HepG2 (cell line): ENCODE measurements around the gene BIVM. TPM values are rescaled to one million over a fixed set of nuclear protein-coding genes. Genes with fewer than 3 reads are reported as not detected.

Source experiments
- ATAC-seq: fragments of 200-7000 bp; cut with Tn5 transposase; 3 replicates; pipeline ENCODE4 v1.9.1; 2020; ENCODE audit warnings: mild to moderate bottlenecking, moderate library complexity
- BruUV-seq: library from RNA; stranded (reverse); fragments of 400-500 nt; replicated peaks from 2 replicates; lab custom pipeline; 2021; lab: Mats Ljungman, UMichigan
- CTCF ChIA-PET: fragments of 300-600 bp; formaldehyde crosslinking; extraction: SDS; loops from one replicate; lab custom pipeline; 2021; ENCODE audit warnings: low total read pairs, inconsistent platforms, low intra/inter-chr PET ratio; lab: Yijun Ruan, JAX
- POLR2A ChIA-PET: fragments of 350-600 bp; sonication (Branson Sonifier 250); formaldehyde crosslinking; loops from one replicate; lab custom pipeline; 2020; ENCODE audit warnings: antibody characterized with exemption, inconsistent platforms; lab: Yijun Ruan, JAX
- DNase-seq: peaks from one replicate; pipeline ENCODE4 v3.0.0-alpha.2; 2015; ENCODE audit warnings: low spot score
- FAIRE-seq: peaks from 3 replicates; lab custom pipeline; 2011; peaks lifted over from hg19 to GRCh38; lab: Jason Lieb, UNC
- H2AFZ ChIP-seq: one replicate; pipeline ENCODE4 v1.6.1; 2011; ENCODE audit warnings: low read length, inconsistent platforms
- H3K27ac ChIP-seq: fragments of 300-600 bp; 3 replicates; pipeline ENCODE4 v1.8.0; 2011; ENCODE audit warnings: mixed run types, mild to moderate bottlenecking, mixed read lengths, low read length, inconsistent platforms; ENCODE audit not compliant: insufficient read depth; ENCODE audit errors: extremely low read length
- H3K27me3 ChIP-seq, 2 experiments: fragments of 200-600 bp in 1 of 2; 2 replicates in 1 of 2; 3 replicates in 1 of 2; pipeline versions ENCODE4 v1.6.0 to v1.8.0; 2011; ENCODE audit warnings: low read length in 2 of 2, mild to moderate bottlenecking in 2 of 2, moderate library complexity in 2 of 2, inconsistent platforms in 1 of 2; ENCODE audit not compliant: insufficient read depth in 2 of 2, control insufficient read depth in 1 of 2
- H3K36me3 ChIP-seq, 2 experiments: fragments of 200-600 bp in 1 of 2; replicated peaks in 1 of 2; 2 replicates in 1 of 2; 3 replicates in 1 of 2; pipeline versions ENCODE4 v1.5.1 to v1.8.0; 2011; ENCODE audit warnings: low read length in 2 of 2, inconsistent platforms in 1 of 2; ENCODE audit not compliant: insufficient read depth in 2 of 2, control insufficient read depth in 1 of 2
- H3K4me1 ChIP-seq: 2 replicates; pipeline ENCODE4 v1.5.1; 2012; ENCODE audit warnings: low read length, inconsistent platforms; ENCODE audit not compliant: insufficient read depth
- H3K4me2 ChIP-seq: 2 replicates; pipeline ENCODE4 v1.6.0; 2011; ENCODE audit warnings: low read depth, low read length, inconsistent platforms
- H3K4me3 ChIP-seq, 3 experiments: fragments of 200-600 bp in 1 of 3; sonication (generic), shearing (Covaris generic) in 1 of 3; replicated peaks in 1 of 3; 2 replicates each; pipeline ENCODE4 v1.5.1; 2011 to 2016; ENCODE audit warnings: low read length in 3 of 3, inconsistent platforms in 2 of 3, low read depth in 2 of 3, mild to moderate bottlenecking in 2 of 3, control low read depth in 1 of 3, mixed read lengths in 1 of 3; ENCODE audit not compliant: insufficient read depth in 1 of 3
- H3K79me2 ChIP-seq: one replicate; pipeline ENCODE4 v1.6.1; 2011; ENCODE audit warnings: low read length, inconsistent platforms; ENCODE audit not compliant: insufficient read depth
- H3K9ac ChIP-seq: 2 replicates; pipeline ENCODE4 v1.6.0; 2011; ENCODE audit warnings: mild to moderate bottlenecking, low read depth, low read length, inconsistent platforms; ENCODE audit not compliant: insufficient read depth
- H3K9me3 ChIP-seq: 2 replicates; pipeline ENCODE4 v1.5.1; 2012; ENCODE audit warnings: mild to moderate bottlenecking, low read length
- H4K20me1 ChIP-seq: 2 replicates; pipeline ENCODE4 v1.6.0; 2011; ENCODE audit warnings: inconsistent platforms, mild to moderate bottlenecking, low read length, moderate library complexity; ENCODE audit not compliant: insufficient read depth
- HDAC6 ChIP-seq: fragments of 200-600 bp; sonication (generic); IDR thresholded peaks from 2 replicates; pipeline ENCODE4 v1.7.0; 2017; ENCODE audit warnings: mild to moderate bottlenecking, antibody characterized with exemption, low read length, low read depth
- NAIF1 ChIP-seq: sonication (generic); formaldehyde crosslinking; IDR thresholded peaks from 2 replicates; pipeline ENCODE4 v1.5.0; 2020; ENCODE audit warnings: mild to moderate bottlenecking, missing genetic modification reagents, borderline replicate concordance
- PHF21A ChIP-seq: sonication (generic); formaldehyde crosslinking; IDR thresholded peaks from 2 replicates; pipeline ENCODE4 v1.5.0; 2020; ENCODE audit warnings: mild to moderate bottlenecking, missing genetic modification reagents
- PHF8 ChIP-seq: sonication (generic); formaldehyde crosslinking; IDR thresholded peaks from 2 replicates; pipeline ENCODE4 v1.5.0; 2020; ENCODE audit warnings: missing genetic modification reagents
- ZNF121 ChIP-seq: sonication (generic); formaldehyde crosslinking; IDR thresholded peaks from 2 replicates; pipeline ENCODE4 v1.5.0; 2020; ENCODE audit warnings: mild to moderate bottlenecking, missing genetic modification reagents
- ZNF251 ChIP-seq: sonication (generic); formaldehyde crosslinking; IDR thresholded peaks from 2 replicates; pipeline ENCODE4 v1.9.0; 2021; ENCODE audit warnings: mild to moderate bottlenecking, missing genetic modification reagents
- ZNF256 ChIP-seq: sonication (generic); formaldehyde crosslinking; conservative IDR thresholded peaks from 2 replicates; pipeline ENCODE4 v1.4.0; 2020; ENCODE audit warnings: missing genetic modification reagents
- ZNF354B ChIP-seq: sonication (generic); formaldehyde crosslinking; IDR thresholded peaks from 2 replicates; pipeline ENCODE4 v1.8.0; 2022; ENCODE audit warnings: mild to moderate bottlenecking, missing genetic modification reagents
- ZNF556 ChIP-seq: sonication (generic); formaldehyde crosslinking; IDR thresholded peaks from 2 replicates; pipeline ENCODE4 v1.4.0; 2020; ENCODE audit warnings: mild to moderate bottlenecking, missing genetic modification reagents, borderline replicate concordance
- ZNF746 ChIP-seq: sonication (generic); formaldehyde crosslinking; IDR thresholded peaks from 2 replicates; pipeline ENCODE4 v1.8.0; 2022; ENCODE audit warnings: mild to moderate bottlenecking, missing genetic modification reagents
- ZSCAN31 ChIP-seq: sonication (generic); formaldehyde crosslinking; IDR thresholded peaks from 2 replicates; pipeline ENCODE4 v1.5.0; 2020; ENCODE audit warnings: low read depth, mild to moderate bottlenecking, missing genetic modification reagents
- WGBS: methylation state at CpG from one replicate; pipeline ENCODE4 v1.1.6; 2017; ENCODE audit warnings: low lambda C conversion rate; 5-methylcytosine and 5-hydroxymethylcytosine counted together
- in situ Hi-C: cut with HindIII; loops from 2 replicates; pipeline ENCODE4 v1.10.0; 2017; ENCODE audit warnings: low pct_unique_long_range_greater_than_20kb; ENCODE audit not compliant: extremely low pct_ligation_motif_present
- intact Hi-C: fragments of 100-400 bp; cut with micrococcal nuclease; formaldehyde crosslinking; loops from one replicate; pipeline ENCODE4 v1.10.0; 2022; ENCODE audit not compliant: unreplicated experiment
- polyA plus RNA-seq, 8 experiments: library from polyadenylated mRNA; depleted of rRNA in 3 of 8; stranded (reverse) in 7 of 8; unstranded in 1 of 8; fragments of >200 nt; fragmentation: Illumina TruSeq in 4 of 8; extraction: Trizol in 4 of 8; gene quantifications; 2 replicates each; pipeline versions ENCODE4 v1.2.1 to v1.2.3, GENCODE V29; 2011 to 2016; ENCODE audit warnings: low read depth in 4 of 8, missing spikeins in 1 of 8, mixed read lengths in 1 of 8; ENCODE audit not compliant: insufficient read depth in 1 of 8
- total RNA-seq, 5 experiments: library from RNA; depleted of rRNA; stranded (reverse); fragments of >200 nt; fragmentation: Illumina TruSeq; extraction: Trizol; gene quantifications; 2 replicates each; pipeline ENCODE4 v1.2.3, GENCODE V29; 2016; ENCODE audit warnings: low read depth in 1 of 5
- TF ChIP-seq, protein P1 (sequence below): IDR thresholded peaks from 2 replicates; pipeline ENCODE4 v1.6.1; 2016; ENCODE audit warnings: mild to moderate bottlenecking
- TF ChIP-seq, protein P2 (sequence below): sonication (generic); formaldehyde crosslinking; IDR thresholded peaks from 2 replicates; pipeline ENCODE4 v1.9.0; 2021; ENCODE audit warnings: missing genetic modification reagents, borderline replicate concordance

The BIVM gene
- total and polyA plus RNA-seq, 2 of the 13 experiments (the other 11 are each of a cell fraction or from before 2014, with no cell fraction given), result 10.4 to 15.8 TPM

DNA sequence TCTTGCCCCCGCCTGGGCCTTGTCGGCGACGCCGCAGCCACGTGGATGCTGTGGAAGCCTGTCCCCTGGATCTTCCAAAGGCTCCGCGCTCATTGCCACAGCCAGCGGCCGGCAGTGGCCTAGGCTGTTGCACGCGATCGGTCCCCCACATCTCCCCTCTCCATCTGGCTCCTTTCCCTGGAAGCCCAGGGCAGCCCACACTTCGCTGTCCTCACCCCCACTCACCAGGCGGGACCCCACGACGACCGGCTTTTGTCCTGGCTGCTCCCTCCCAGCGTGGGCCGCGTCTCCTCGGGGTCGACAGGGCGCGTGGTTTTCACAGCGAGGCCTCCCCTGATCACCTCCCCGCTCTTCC, 24.7 kb upstream of the BIVM start:
- ATAC-seq (no peak), FAIRE-seq (no peak), DNase-seq (no peak)
- CTCF ChIA-PET, result no interaction called here
- H3K4me3 ChIP-seq, result no peak overlapping the region
- no peaks in the 10 kb centered on the region; a peak in 1 of 5 replicates for H3K27me3 ChIP-seq
- H3K9ac ChIP-seq, result no peak overlapping the region
- 96% methylated on average over 27 of the region's 27 CpGs for WGBS
- no peaks in the 10 kb centered on the region for H3K36me3 ChIP-seq
- in situ Hi-C loops (no loop called here), intact Hi-C loops (loop anchor here (5.0 kb wide), 1 partner anchor 47 kb away; no protein-coding TSS in a partner anchor)
- H4K20me1 ChIP-seq, result no peaks in the 10 kb centered on the region
- H3K4me2 ChIP-seq, result no peak overlapping the region
- BruUV-seq, result no TSS peak
- H3K4me1 ChIP-seq, result peaks cover 32% of the 10 kb centered on the region
- no peaks in the 10 kb centered on the region for H3K79me2 ChIP-seq
- no peaks in the 10 kb centered on the region for H3K9me3 ChIP-seq
- TF ChIP-seq PHF8 (no peak), ZNF746 (CRISPR knock-in tag) (no peak), ZNF256 (no peak), ZNF556 (no peak), ZNF251 (CRISPR knock-in tag) (no peak), NAIF1 (CRISPR knock-in tag) (no peak), HDAC6 (no peak), ZNF354B (CRISPR knock-in tag) (no peak), ZNF121 (CRISPR knock-in tag) (no peak), ZSCAN31 (no peak), PHF21A (CRISPR knock-in tag) (no peak)
- TF ChIP-seq, protein P1, sequence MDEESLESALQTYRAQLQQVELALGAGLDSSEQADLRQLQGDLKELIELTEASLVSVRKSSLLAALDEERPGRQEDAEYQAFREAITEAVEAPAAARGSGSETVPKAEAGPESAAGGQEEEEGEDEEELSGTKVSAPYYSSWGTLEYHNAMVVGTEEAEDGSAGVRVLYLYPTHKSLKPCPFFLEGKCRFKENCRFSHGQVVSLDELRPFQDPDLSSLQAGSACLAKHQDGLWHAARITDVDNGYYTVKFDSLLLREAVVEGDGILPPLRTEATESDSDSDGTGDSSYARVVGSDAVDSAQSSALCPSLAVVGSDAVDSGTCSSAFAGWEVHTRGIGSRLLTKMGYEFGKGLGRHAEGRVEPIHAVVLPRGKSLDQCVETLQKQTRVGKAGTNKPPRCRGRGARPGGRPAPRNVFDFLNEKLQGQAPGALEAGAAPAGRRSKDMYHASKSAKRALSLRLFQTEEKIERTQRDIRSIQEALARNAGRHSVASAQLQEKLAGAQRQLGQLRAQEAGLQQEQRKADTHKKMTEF (CRISPR knock-in tag), result no peak
- TF ChIP-seq, protein P2, sequence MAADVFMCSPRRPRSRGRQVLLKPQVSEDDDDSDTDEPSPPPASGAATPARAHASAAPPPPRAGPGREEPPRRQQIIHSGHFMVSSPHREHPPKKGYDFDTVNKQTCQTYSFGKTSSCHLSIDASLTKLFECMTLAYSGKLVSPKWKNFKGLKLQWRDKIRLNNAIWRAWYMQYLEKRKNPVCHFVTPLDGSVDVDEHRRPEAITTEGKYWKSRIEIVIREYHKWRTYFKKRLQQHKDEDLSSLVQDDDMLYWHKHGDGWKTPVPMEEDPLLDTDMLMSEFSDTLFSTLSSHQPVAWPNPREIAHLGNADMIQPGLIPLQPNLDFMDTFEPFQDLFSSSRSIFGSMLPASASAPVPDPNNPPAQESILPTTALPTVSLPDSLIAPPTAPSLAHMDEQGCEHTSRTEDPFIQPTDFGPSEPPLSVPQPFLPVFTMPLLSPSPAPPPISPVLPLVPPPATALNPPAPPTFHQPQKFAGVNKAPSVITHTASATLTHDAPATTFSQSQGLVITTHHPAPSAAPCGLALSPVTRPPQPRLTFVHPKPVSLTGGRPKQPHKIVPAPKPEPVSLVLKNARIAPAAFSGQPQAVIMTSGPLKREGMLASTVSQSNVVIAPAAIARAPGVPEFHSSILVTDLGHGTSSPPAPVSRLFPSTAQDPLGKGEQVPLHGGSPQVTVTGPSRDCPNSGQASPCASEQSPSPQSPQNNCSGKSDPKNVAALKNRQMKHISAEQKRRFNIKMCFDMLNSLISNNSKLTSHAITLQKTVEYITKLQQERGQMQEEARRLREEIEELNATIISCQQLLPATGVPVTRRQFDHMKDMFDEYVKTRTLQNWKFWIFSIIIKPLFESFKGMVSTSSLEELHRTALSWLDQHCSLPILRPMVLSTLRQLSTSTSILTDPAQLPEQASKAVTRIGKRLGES (CRISPR knock-in tag), result no peak
- no peak overlapping the region for H2AFZ ChIP-seq
- POLR2A ChIA-PET, result no interaction called here
- H3K27ac ChIP-seq, result no peak overlapping the region
